Lung (tissue), 12 donors: ENCODE measurements around the gene SH3TC1. TPM values are rescaled to one million over a fixed set of nuclear protein-coding genes. Genes with fewer than 3 reads are reported as not detected.

Experiments
- ATAC-seq: fragments of 200-7000 bp; cut with Tn5 transposase; one replicate; pipeline ENCODE4 v1.9.1; 2020; ENCODE audit warnings: moderate number of reproducible peaks; ENCODE audit not compliant: insufficient read depth, low FRiP score
- DNase-seq, 3 donors: peaks; one replicate each; pipeline ENCODE4 v3.0.0-alpha.2; 2013 to 2017
- H3K27ac ChIP-seq, 2 donors: one replicate each; pipeline ENCODE4 v1.5.1; 2013; ENCODE audit warnings: mild to moderate bottlenecking in 2 of 2, moderate library complexity in 2 of 2, control low read depth in 1 of 2, inconsistent platforms in 1 of 2, low read depth in 1 of 2, low read length in 1 of 2
- H3K27me3 ChIP-seq, 3 donors: one replicate each; pipeline ENCODE4 v1.5.1; 2013; ENCODE audit warnings: low read length in 2 of 3; ENCODE audit not compliant: control insufficient read depth in 3 of 3, insufficient read depth in 3 of 3
- H3K36me3 ChIP-seq, 4 donors: one replicate each; pipeline ENCODE4 v1.5.1; 2013; ENCODE audit warnings: low read length in 4 of 4, mild to moderate bottlenecking in 1 of 4, moderate library complexity in 1 of 4; ENCODE audit not compliant: control insufficient read depth in 4 of 4, insufficient read depth in 4 of 4
- H3K4me1 ChIP-seq, 5 donors: one replicate each; pipeline ENCODE4 v1.5.1; 2013; ENCODE audit warnings: low read length in 5 of 5, mild to moderate bottlenecking in 2 of 5, moderate library complexity in 1 of 5; ENCODE audit not compliant: control insufficient read depth in 5 of 5, insufficient read depth in 5 of 5
- H3K4me3 ChIP-seq: one replicate; pipeline ENCODE4 v1.5.1; 2013; ENCODE audit warnings: mild to moderate bottlenecking, control low read depth, moderate library complexity
- H3K9ac ChIP-seq, 2 donors: one replicate each; pipeline ENCODE4 v1.5.1; 2013; ENCODE audit warnings: low read length in 2 of 2, control low read depth in 1 of 2; ENCODE audit not compliant: insufficient read depth in 1 of 2
- H3K9me3 ChIP-seq, 4 donors: one replicate each; pipeline ENCODE4 v1.5.1; 2013; ENCODE audit warnings: low read length in 3 of 4, mild to moderate bottlenecking in 1 of 4, moderate library complexity in 1 of 4; ENCODE audit not compliant: control insufficient read depth in 4 of 4, insufficient read depth in 3 of 4
- CTCF ChIP-seq: IDR thresholded peaks from 2 replicates; pipeline ENCODE4 v1.5.1; 2012; ENCODE audit warnings: mild to moderate bottlenecking; ENCODE audit errors: control extremely low read depth, extremely low read depth
- WGBS, 2 donors: extraction: QIAGEN DNeasy Blood & Tissue Kit; methylation state at CpG; one replicate each; pipeline ENCODE4 v1.1.7; 2013; 5-methylcytosine and 5-hydroxymethylcytosine counted together
- polyA plus RNA-seq, 2 donors: library from polyadenylated mRNA; stranded (reverse); fragments of 200-250 nt; gene quantifications; one replicate each; pipeline ENCODE4 v1.2.1, GENCODE V29; 2013
- total RNA-seq, 2 donors: library from RNA; depleted of rRNA in 1 of 2; stranded (reverse); fragments of >200 nt in 1 of 2; gene quantifications; one replicate each; pipeline ENCODE4 v1.2.1, GENCODE V29; 2014 to 2021
- donor health status: control.
- donor health status: control.
- donor health status: Bipolar disorder and iron deficiency.
- donor health status: healthy.
- donor health status: DM: yes; HTN: yes; CAD: no.

Gene SH3TC1
- total and polyA plus RNA-seq, 4 donors, result 21.4 to 67.3 (median 38.1) TPM

- H3K4me1 ChIP-seq, result peaks cover 0 to 13% (median 3%) of the 10 kb centered on the region in 5 donors
- H3K27ac ChIP-seq, result no peak overlapping the region
- no peak for ATAC-seq
- H3K9me3 ChIP-seq, result no peaks in the 10 kb centered on the region
- no peak overlapping the region for H3K4me3 ChIP-seq
- no peak for TF ChIP-seq CTCF
- WGBS, 2 donors, result 69 to 85% methylated on average over 16 of the region's 16 CpGs
- no peak for DNase-seq
- H3K9ac ChIP-seq, result no peak overlapping the region
- H3K36me3 ChIP-seq, result no peaks in the 10 kb centered on the region
- H3K27me3 ChIP-seq, result no peaks in the 10 kb centered on the region
Observed at GRCh38 chr4:8285143-8285975, 86.3 kb downstream of the SH3TC1 start.

GRCh38 chr4:8285976-8286718, 87.1 kb downstream of the SH3TC1 start:
- H3K9me3 ChIP-seq, result no peaks in the 10 kb centered on the region
- no peaks in the 10 kb centered on the region for H3K36me3 ChIP-seq
- no peak for TF ChIP-seq CTCF
- DNase-seq, result no peak
- H3K27me3 ChIP-seq, result no peaks in the 10 kb centered on the region
- ATAC-seq, result no peak
- H3K9ac ChIP-seq, result no peak overlapping the region
- peaks cover 0 to 10% (median 3%) of the 10 kb centered on the region in 5 donors for H3K4me1 ChIP-seq
- WGBS, 2 donors, result 86 to 95% methylated on average over 23 of the region's 23 CpGs
- H3K4me3 ChIP-seq, result no peak overlapping the region
- H3K27ac ChIP-seq, result no peak overlapping the region

GRCh38 chr4:8286719-8287342, 87.7 kb downstream of the SH3TC1 start:
- 88 to 94% methylated on average over 15 of the region's 15 CpGs for WGBS, 2 donors
- Histone ChIP-seq H3K9me3 (no peaks in the 10 kb centered on the region), H3K4me1 (peaks cover 0 to 4% (median 0%) of the 10 kb centered on the region in 5 donors), H3K9ac (no peak overlapping the region), H3K4me3 (no peak overlapping the region), H3K27me3 (no peaks in the 10 kb centered on the region), H3K27ac (no peak overlapping the region), H3K36me3 (no peaks in the 10 kb centered on the region)
- ATAC-seq (no peak), DNase-seq (no peak)
- TF ChIP-seq CTCF, result no peak
